ENCODE data around the gene SHB.
A peak's percentile ranks its signal among the peaks of the same experiment; 100 is the strongest.

The SHB gene

GRCh38 chr9:38068701-38069628, at the start of gene SHB:
Gene SHB, minus strand, starts transcription at chr9:38069227. Its CDS starts 582 bp downstream, at chr9:38068645.
- TF ChIP-seq CTCF (IDR thresholded peaks at IDR 0.05; ENCODE audit: low read depth, low read length, missing control alignments) = peak; percentile 59

GRCh38 chr9:38117651-38118050, 48.6 kb upstream of the SHB start:
- no peak overlapping the region for H3K4me3 ChIP-seq (ENCODE audit: low read depth, low read length)
- no peaks in the 10 kb centered on the region for H3K36me3 ChIP-seq (replicated peaks)
- in situ Hi-C loops (cut with HindIII; ENCODE audit: low pct_ligation_motif_present, low sequenced_read_pairs) = no loop called here
- H3K27me3 ChIP-seq (replicated peaks) = peaks cover 4% of the 10 kb centered on the region
- no peak for TF ChIP-seq CTCF (IDR thresholded peaks at IDR 0.05; ENCODE audit: low read depth, low read length, missing control alignments)
- H3K27ac ChIP-seq = no peak overlapping the region
- DNase-seq = no peak

More at GRCh38 chr9:38068701-38069628, at the start of gene SHB:
- peak within 1 kb of the TSS; percentile 70 for H3K27ac ChIP-seq
- in situ Hi-C loops (cut with HindIII; ENCODE audit: low pct_ligation_motif_present, low sequenced_read_pairs) = no loop called here
- H3K4me3 ChIP-seq (ENCODE audit: low read depth, low read length) = peak within 1 kb of the TSS; percentile 86
- H3K27me3 ChIP-seq (replicated peaks) = no peaks in the 10 kb centered on the region
- no peaks in the 10 kb centered on the region for H3K36me3 ChIP-seq (replicated peaks)
- peak; percentile 43 for DNase-seq

GRCh38 chr9:38114905-38115304, 45.9 kb upstream of the SHB start:
- no peak for DNase-seq
- Histone ChIP-seq H3K27me3 (replicated peaks) (peaks cover 9% of the 10 kb centered on the region), H3K4me3 (ENCODE audit: low read depth, low read length) (no peak overlapping the region), H3K27ac (no peak overlapping the region), H3K36me3 (replicated peaks) (no peaks in the 10 kb centered on the region)
- in situ Hi-C loops (cut with HindIII; ENCODE audit: low pct_ligation_motif_present, low sequenced_read_pairs) = no loop called here
- no peak for TF ChIP-seq CTCF (IDR thresholded peaks at IDR 0.05; ENCODE audit: low read depth, low read length, missing control alignments)

GRCh38 chr9:38112456-38112855, 43.4 kb upstream of the SHB start:
- H3K27ac ChIP-seq = no peak overlapping the region
- H3K36me3 ChIP-seq (replicated peaks) = no peaks in the 10 kb centered on the region
- no peak for DNase-seq
- peaks cover 10% of the 10 kb centered on the region for H3K27me3 ChIP-seq (replicated peaks)
- in situ Hi-C loops (cut with HindIII; ENCODE audit: low pct_ligation_motif_present, low sequenced_read_pairs) = no loop called here
- H3K4me3 ChIP-seq (ENCODE audit: low read depth, low read length) = no peak overlapping the region
- TF ChIP-seq CTCF (IDR thresholded peaks at IDR 0.05; ENCODE audit: low read depth, low read length, missing control alignments) = no peak

- DNase-seq = no peak
- peaks cover 10% of the 10 kb centered on the region for H3K27me3 ChIP-seq (replicated peaks)
These were observed 43.0 kb upstream of the SHB start for GRCh38 chr9:38112049-38112448.

More at GRCh38 chr9:38112049-38112448, 43.0 kb upstream of the SHB start:
- no peak overlapping the region for H3K27ac ChIP-seq
- H3K4me3 ChIP-seq (ENCODE audit: low read depth, low read length) = no peak overlapping the region
- TF ChIP-seq CTCF (IDR thresholded peaks at IDR 0.05; ENCODE audit: low read depth, low read length, missing control alignments) = no peak
- H3K36me3 ChIP-seq (replicated peaks) = no peaks in the 10 kb centered on the region
- in situ Hi-C loops (cut with HindIII; ENCODE audit: low pct_ligation_motif_present, low sequenced_read_pairs) = no loop called here
